Measurements from ENCODE around the gene UNC80.

- TF ChIP-seq CTCF (IDR thresholded peaks at IDR 0.05): no peak
- no peak for TF ChIP-seq POLR2A (IDR thresholded peaks at IDR 0.05)
These were observed 4.3 kb upstream of the UNC80 start for GRCh38 chr2:209767316-209767715.

Data from Peyer's patch (tissue), 4 donors.